GM15510 (cell line): Measurements from ENCODE around the gene HOXD9.

Experiments
- POLR2A ChIP-seq: IDR thresholded peaks from 3 replicates; pipeline ENCODE4 v1.6.1; 2011; ENCODE audit warnings: borderline replicate concordance; ENCODE audit not compliant: insufficient read length; ENCODE audit errors: extremely low read depth

The HOXD9 gene

GRCh38 chr2:176122683-176123410 lies at the start of gene HOXD9:
Gene HOXD9 (plus strand): TSS chr2:176122719. CDS start chr2:176122769, 50 bp downstream.
- TF ChIP-seq POLR2A: no peak

- TF ChIP-seq POLR2A: no peak
Measured at GRCh38 chr2:176072951-176073904, 49.3 kb upstream of the HOXD9 start.

GRCh38 chr2:176074919-176075425 lies 47.5 kb upstream of the HOXD9 start:
- TF ChIP-seq POLR2A: no peak

- TF ChIP-seq POLR2A: no peak
Measured at GRCh38 chr2:176075481-176075880, 47.0 kb upstream of the HOXD9 start.

- TF ChIP-seq POLR2A: no peak
Measured at GRCh38 chr2:176076063-176076462, 46.5 kb upstream of the HOXD9 start.

- no peak for TF ChIP-seq POLR2A
Measured at GRCh38 chr2:176076796-176077195, 45.7 kb upstream of the HOXD9 start.

- TF ChIP-seq POLR2A: no peak
Measured at GRCh38 chr2:176078541-176079284, 43.8 kb upstream of the HOXD9 start.

GRCh38 chr2:176079285-176079830 lies 43.2 kb upstream of the HOXD9 start:
- no peak for TF ChIP-seq POLR2A

- TF ChIP-seq POLR2A: no peak
Measured at GRCh38 chr2:176079831-176080539, 42.5 kb upstream of the HOXD9 start.

GRCh38 chr2:176080540-176081375 lies 41.8 kb upstream of the HOXD9 start:
- TF ChIP-seq POLR2A: no peak

- TF ChIP-seq POLR2A: no peak
Measured at GRCh38 chr2:176081376-176081836, 41.1 kb upstream of the HOXD9 start.

GRCh38 chr2:176081837-176082524 lies 40.5 kb upstream of the HOXD9 start:
- TF ChIP-seq POLR2A: no peak
